Measurements from ENCODE around the gene PGM5.
"Not testable (repeated sequence)": the region's sequence is repeated elsewhere in the genome, so short reads cannot be mapped to it uniquely, and the experiment has no call there.

The PGM5 gene

GRCh38 chr9:68330531-68331173 is 25.8 kb upstream of the PGM5 start:
- WGBS (ENCODE audit: extremely low coverage, insufficient coverage, insufficient read length): no CpG with 5 or more reads among the region's 11 CpGs
- not testable (repeated sequence) for H4K8ac ChIP-seq (ENCODE audit: low read depth, low read length); H4K91ac ChIP-seq (ENCODE audit: low read depth, low read length); H3K36me3 ChIP-seq (ENCODE audit: control insufficient read depth in 1 of 2, insufficient read depth in 2 of 2, low read length in 2 of 2); H2AK5ac ChIP-seq (ENCODE audit: low read length); H4K12ac ChIP-seq (ENCODE audit: low read depth, low read length); H2BK120ac ChIP-seq (ENCODE audit: insufficient read depth, low read length, poor library complexity); H3K27ac ChIP-seq (ENCODE audit: low read depth, low read length); H3K4me2 ChIP-seq (ENCODE audit: low read length); DNase-seq; H3K14ac ChIP-seq (ENCODE audit: low read length); H3K18ac ChIP-seq (ENCODE audit: low read length); H3K4me3 ChIP-seq (ENCODE audit: low read depth, low read length); H3K27me3 ChIP-seq (ENCODE audit: insufficient read depth, low read length); H3K9ac ChIP-seq (ENCODE audit: low read length); H3K23ac ChIP-seq (ENCODE audit: low read length); H3K79me2 ChIP-seq (ENCODE audit: control insufficient read depth, insufficient read depth, low read length, poor library complexity); H3K4ac ChIP-seq (ENCODE audit: low read depth, low read length); H2BK5ac ChIP-seq (ENCODE audit: low read depth, low read length, poor library complexity); H2BK12ac ChIP-seq (ENCODE audit: low read length); H3K79me1 ChIP-seq (ENCODE audit: low read length); H3K9me3 ChIP-seq (ENCODE audit: insufficient read depth, low read depth, low read length); H3K4me1 ChIP-seq (ENCODE audit: control insufficient read depth in 1 of 2, insufficient read depth in 2 of 2, low read length in 2 of 2); H2AFZ ChIP-seq (ENCODE audit: insufficient read depth, low read length, poor library complexity)

- not testable (repeated sequence) for H2BK12ac ChIP-seq (ENCODE audit: low read length); H3K4me2 ChIP-seq (ENCODE audit: low read length); H3K36me3 ChIP-seq (ENCODE audit: control insufficient read depth in 1 of 2, insufficient read depth in 2 of 2, low read length in 2 of 2); H3K18ac ChIP-seq (ENCODE audit: low read length); H3K9me3 ChIP-seq (ENCODE audit: insufficient read depth, low read depth, low read length); H3K9ac ChIP-seq (ENCODE audit: low read length); H3K79me2 ChIP-seq (ENCODE audit: control insufficient read depth, insufficient read depth, low read length, poor library complexity); H3K23ac ChIP-seq (ENCODE audit: low read length); DNase-seq; H2BK120ac ChIP-seq (ENCODE audit: insufficient read depth, low read length, poor library complexity); H3K4me3 ChIP-seq (ENCODE audit: low read depth, low read length); H2AFZ ChIP-seq (ENCODE audit: insufficient read depth, low read length, poor library complexity); H3K14ac ChIP-seq (ENCODE audit: low read length); H4K8ac ChIP-seq (ENCODE audit: low read depth, low read length); H4K12ac ChIP-seq (ENCODE audit: low read depth, low read length); H3K4ac ChIP-seq (ENCODE audit: low read depth, low read length); H3K27me3 ChIP-seq (ENCODE audit: insufficient read depth, low read length); H3K27ac ChIP-seq (ENCODE audit: low read depth, low read length); H3K4me1 ChIP-seq (ENCODE audit: control insufficient read depth in 1 of 2, insufficient read depth in 2 of 2, low read length in 2 of 2); H2BK5ac ChIP-seq (ENCODE audit: low read depth, low read length, poor library complexity); H3K79me1 ChIP-seq (ENCODE audit: low read length); H4K91ac ChIP-seq (ENCODE audit: low read depth, low read length); H2AK5ac ChIP-seq (ENCODE audit: low read length)
- WGBS (ENCODE audit: extremely low coverage, insufficient coverage, insufficient read length): no CpG with 5 or more reads among the region's 1 CpG
Measured at GRCh38 chr9:68332122-68332521, 24.3 kb upstream of the PGM5 start.

- not testable (repeated sequence) for H3K36me3 ChIP-seq (ENCODE audit: control insufficient read depth in 1 of 2, insufficient read depth in 2 of 2, low read length in 2 of 2); H3K27me3 ChIP-seq (ENCODE audit: insufficient read depth, low read length); H2AK5ac ChIP-seq (ENCODE audit: low read length); H2AFZ ChIP-seq (ENCODE audit: insufficient read depth, low read length, poor library complexity); H3K79me1 ChIP-seq (ENCODE audit: low read length); H3K27ac ChIP-seq (ENCODE audit: low read depth, low read length); H3K18ac ChIP-seq (ENCODE audit: low read length); H3K9me3 ChIP-seq (ENCODE audit: insufficient read depth, low read depth, low read length); H4K8ac ChIP-seq (ENCODE audit: low read depth, low read length); H4K91ac ChIP-seq (ENCODE audit: low read depth, low read length); DNase-seq; H3K23ac ChIP-seq (ENCODE audit: low read length); H2BK12ac ChIP-seq (ENCODE audit: low read length); H3K4ac ChIP-seq (ENCODE audit: low read depth, low read length); H3K79me2 ChIP-seq (ENCODE audit: control insufficient read depth, insufficient read depth, low read length, poor library complexity); H3K4me2 ChIP-seq (ENCODE audit: low read length); H2BK5ac ChIP-seq (ENCODE audit: low read depth, low read length, poor library complexity); H3K14ac ChIP-seq (ENCODE audit: low read length); H3K4me3 ChIP-seq (ENCODE audit: low read depth, low read length); H4K12ac ChIP-seq (ENCODE audit: low read depth, low read length); H3K4me1 ChIP-seq (ENCODE audit: control insufficient read depth in 1 of 2, insufficient read depth in 2 of 2, low read length in 2 of 2); H3K9ac ChIP-seq (ENCODE audit: low read length); H2BK120ac ChIP-seq (ENCODE audit: insufficient read depth, low read length, poor library complexity)
- no CpG with 5 or more reads among the region's 3 CpGs for WGBS (ENCODE audit: extremely low coverage, insufficient coverage, insufficient read length)
Measured at GRCh38 chr9:68335935-68336334, 20.5 kb upstream of the PGM5 start.

GRCh38 chr9:68336639-68337339 is 19.6 kb upstream of the PGM5 start:
- not testable (repeated sequence) for H3K9me3 ChIP-seq (ENCODE audit: insufficient read depth, low read depth, low read length); H3K27ac ChIP-seq (ENCODE audit: low read depth, low read length); H4K12ac ChIP-seq (ENCODE audit: low read depth, low read length); H3K4me2 ChIP-seq (ENCODE audit: low read length); H2BK120ac ChIP-seq (ENCODE audit: insufficient read depth, low read length, poor library complexity); H3K79me1 ChIP-seq (ENCODE audit: low read length); H2BK5ac ChIP-seq (ENCODE audit: low read depth, low read length, poor library complexity); H3K14ac ChIP-seq (ENCODE audit: low read length); H3K9ac ChIP-seq (ENCODE audit: low read length); H3K36me3 ChIP-seq (ENCODE audit: control insufficient read depth in 1 of 2, insufficient read depth in 2 of 2, low read length in 2 of 2); H3K27me3 ChIP-seq (ENCODE audit: insufficient read depth, low read length); DNase-seq; H3K4me1 ChIP-seq (ENCODE audit: control insufficient read depth in 1 of 2, insufficient read depth in 2 of 2, low read length in 2 of 2); H4K91ac ChIP-seq (ENCODE audit: low read depth, low read length); H2AFZ ChIP-seq (ENCODE audit: insufficient read depth, low read length, poor library complexity); H3K4me3 ChIP-seq (ENCODE audit: low read depth, low read length); H3K18ac ChIP-seq (ENCODE audit: low read length); H3K23ac ChIP-seq (ENCODE audit: low read length); H3K79me2 ChIP-seq (ENCODE audit: control insufficient read depth, insufficient read depth, low read length, poor library complexity); H2BK12ac ChIP-seq (ENCODE audit: low read length); H4K8ac ChIP-seq (ENCODE audit: low read depth, low read length); H2AK5ac ChIP-seq (ENCODE audit: low read length); H3K4ac ChIP-seq (ENCODE audit: low read depth, low read length)
- WGBS (ENCODE audit: extremely low coverage, insufficient coverage, insufficient read length): no CpG with 5 or more reads among the region's 10 CpGs

Measured in trophoblast cell (in vitro differentiated cells and primary cell).